AG10803 (cell line): ENCODE measurements around the gene PPIP5K2.

Experiments used
- DNase-seq: peaks from one replicate; pipeline ENCODE4 v3.0.0; 2010; ENCODE audit warnings: low read depth
- H3K4me3 ChIP-seq: 2 replicates; pipeline ENCODE4 v1.5.1; 2011; ENCODE audit warnings: mild to moderate bottlenecking, low read length, control low read depth
- CTCF ChIP-seq: conservative IDR thresholded peaks from 2 replicates; pipeline ENCODE4 v1.5.1; 2011; ENCODE audit warnings: mild to moderate bottlenecking, low read length, control low read depth, inconsistent platforms

Gene PPIP5K2

GRCh38 chr5:103237778-103238177 is 117.7 kb downstream of the PPIP5K2 start:
- no peak overlapping the region for H3K4me3 ChIP-seq
- TF ChIP-seq CTCF, result no peak
- no peak for DNase-seq

GRCh38 chr5:103243665-103244064 is 123.6 kb downstream of the PPIP5K2 start:
- no peak for DNase-seq
- no peak overlapping the region for H3K4me3 ChIP-seq
- TF ChIP-seq CTCF, result no peak

- DNase-seq, result no peak
- no peak for TF ChIP-seq CTCF
These were observed 124.3 kb downstream of the PPIP5K2 start for GRCh38 chr5:103244398-103244797.

GRCh38 chr5:103245761-103246160 is 125.7 kb downstream of the PPIP5K2 start:
- no peak overlapping the region for H3K4me3 ChIP-seq
- DNase-seq, result no peak
- TF ChIP-seq CTCF, result no peak

More at GRCh38 chr5:103244398-103244797, 124.3 kb downstream of the PPIP5K2 start:
- no peak overlapping the region for H3K4me3 ChIP-seq

- TF ChIP-seq CTCF, result no peak
- no peak overlapping the region for H3K4me3 ChIP-seq
- no peak for DNase-seq
These were observed 127.0 kb downstream of the PPIP5K2 start for GRCh38 chr5:103247118-103247517.

GRCh38 chr5:103249068-103249467 is 129.0 kb downstream of the PPIP5K2 start:
- no peak for TF ChIP-seq CTCF
- no peak for DNase-seq
- H3K4me3 ChIP-seq, result no peak overlapping the region

GRCh38 chr5:103254921-103255320 is 134.8 kb downstream of the PPIP5K2 start:
- H3K4me3 ChIP-seq, result no peak overlapping the region
- peak; percentile 30 for DNase-seq
- no peak for TF ChIP-seq CTCF
